ENCODE measurements around the gene TSHZ2.

The TSHZ2 gene

DNA sequence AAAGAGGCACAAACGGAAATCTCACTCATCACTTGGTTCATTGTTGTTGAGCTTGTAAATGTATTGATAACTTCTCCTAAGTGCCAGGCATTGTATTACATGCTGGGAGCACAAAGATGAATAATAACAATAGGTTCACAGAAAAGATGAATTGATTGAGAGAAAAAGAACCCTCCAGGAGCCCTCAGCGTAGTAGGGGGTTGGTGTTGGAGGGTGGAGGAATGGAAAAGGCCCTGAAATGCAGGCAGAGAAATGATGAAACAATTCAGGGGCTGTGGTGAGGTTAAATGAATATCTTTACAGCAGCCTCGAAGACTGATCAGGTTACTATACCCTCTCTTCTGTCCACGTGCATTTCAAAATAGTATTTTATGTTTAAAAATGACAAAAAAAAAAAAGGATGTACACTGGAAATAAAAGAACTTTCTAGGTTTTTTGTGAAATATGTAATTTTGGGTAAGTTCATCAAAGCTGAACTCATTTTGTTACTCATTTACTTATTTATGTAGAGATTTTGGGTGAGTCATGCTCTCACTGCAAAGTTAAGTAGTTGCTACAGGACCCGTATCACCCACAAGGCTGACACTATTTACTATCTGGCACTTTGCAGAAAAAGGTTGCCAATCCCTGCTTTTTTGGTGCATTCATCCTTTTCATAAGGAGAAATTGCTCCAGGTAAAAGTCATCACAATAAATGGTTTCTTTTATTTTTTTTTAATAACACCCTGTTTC lies 344.2 kb downstream of the TSHZ2 start:
- TF ChIP-seq SIN3A (IDR thresholded peaks at IDR 0.05; ENCODE audit: borderline replicate concordance, insufficient read depth, low read length) (no peak), REST (IDR thresholded peaks at IDR 0.05; ENCODE audit: insufficient read depth in 1 of 2, low read depth in 2 of 2, low read length in 2 of 2) (no peak), TAF1 (IDR thresholded peaks at IDR 0.05; ENCODE audit: borderline replicate concordance, insufficient read depth, low read length) (no peak), FOXP2 (optimal IDR thresholded peaks at IDR 0.05; ENCODE audit: borderline replicate concordance, extremely low read depth, extremely low read length, insufficient read depth) (no peak), POLR2AphosphoS5 (IDR thresholded peaks at IDR 0.05; ENCODE audit: low read depth, low read length) (no peak)

GRCh38 chr20:53319200-53319599 lies 347.0 kb downstream of the TSHZ2 start:
- TF ChIP-seq POLR2AphosphoS5 (IDR thresholded peaks at IDR 0.05; ENCODE audit: low read depth, low read length) (no peak), TAF1 (IDR thresholded peaks at IDR 0.05; ENCODE audit: borderline replicate concordance, insufficient read depth, low read length) (no peak), REST (IDR thresholded peaks at IDR 0.05; ENCODE audit: insufficient read depth in 1 of 2, low read depth in 2 of 2, low read length in 2 of 2) (no peak), SIN3A (IDR thresholded peaks at IDR 0.05; ENCODE audit: borderline replicate concordance, insufficient read depth, low read length) (no peak), FOXP2 (optimal IDR thresholded peaks at IDR 0.05; ENCODE audit: borderline replicate concordance, extremely low read depth, extremely low read length, insufficient read depth) (no peak)

DNA sequence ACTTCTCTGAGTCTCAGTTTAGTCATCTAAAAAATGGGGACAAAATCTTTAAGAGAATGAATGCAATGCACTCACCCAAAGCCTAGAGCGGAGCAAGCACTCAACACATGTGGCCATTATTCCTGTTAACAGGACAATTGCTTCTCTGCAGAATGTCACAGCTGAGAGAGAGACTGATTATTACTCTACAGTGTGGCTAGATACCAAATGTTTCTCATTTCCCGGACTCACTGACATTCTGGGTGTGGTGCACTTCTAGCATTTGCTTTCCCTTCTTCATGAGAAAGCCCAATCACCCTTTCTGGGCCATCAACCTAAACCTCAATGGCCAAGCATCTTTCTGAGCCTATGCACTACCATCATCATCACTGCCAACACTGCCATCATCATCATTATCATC lies 347.6 kb downstream of the TSHZ2 start:
- TF ChIP-seq REST (IDR thresholded peaks at IDR 0.05; ENCODE audit: insufficient read depth in 1 of 2, low read depth in 2 of 2, low read length in 2 of 2): no peak

DNA sequence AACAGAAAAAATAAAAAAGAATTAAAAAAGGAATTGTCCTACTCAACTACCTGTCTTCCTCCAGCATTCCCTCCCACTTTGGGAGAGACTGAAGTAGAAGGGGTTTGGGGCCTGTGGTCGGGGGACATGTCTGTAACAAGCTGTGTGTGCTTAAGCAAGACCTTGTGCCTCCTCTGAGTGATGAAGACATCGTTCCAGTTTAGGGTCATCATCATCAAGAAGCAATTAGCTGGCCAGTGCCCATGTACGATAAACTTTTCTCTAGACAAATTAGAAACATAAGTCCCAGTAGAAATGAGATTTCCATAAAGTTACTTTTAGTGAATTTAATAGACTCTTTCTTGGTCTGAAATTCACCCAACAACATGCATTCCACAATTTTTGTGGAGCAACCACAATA lies 348.5 kb downstream of the TSHZ2 start:
- TF ChIP-seq REST (IDR thresholded peaks at IDR 0.05; ENCODE audit: insufficient read depth in 1 of 2, low read depth in 2 of 2, low read length in 2 of 2) (no peak), TAF1 (IDR thresholded peaks at IDR 0.05; ENCODE audit: borderline replicate concordance, insufficient read depth, low read length) (no peak), POLR2AphosphoS5 (IDR thresholded peaks at IDR 0.05; ENCODE audit: low read depth, low read length) (no peak), SIN3A (IDR thresholded peaks at IDR 0.05; ENCODE audit: borderline replicate concordance, insufficient read depth, low read length) (no peak), FOXP2 (optimal IDR thresholded peaks at IDR 0.05; ENCODE audit: borderline replicate concordance, extremely low read depth, extremely low read length, insufficient read depth) (no peak)

GRCh38 chr20:53321596-53321995 lies 349.4 kb downstream of the TSHZ2 start:
- TF ChIP-seq SIN3A (IDR thresholded peaks at IDR 0.05; ENCODE audit: borderline replicate concordance, insufficient read depth, low read length) (no peak), POLR2AphosphoS5 (IDR thresholded peaks at IDR 0.05; ENCODE audit: low read depth, low read length) (no peak), FOXP2 (optimal IDR thresholded peaks at IDR 0.05; ENCODE audit: borderline replicate concordance, extremely low read depth, extremely low read length, insufficient read depth) (no peak), TAF1 (IDR thresholded peaks at IDR 0.05; ENCODE audit: borderline replicate concordance, insufficient read depth, low read length) (no peak), REST (IDR thresholded peaks at IDR 0.05; ENCODE audit: insufficient read depth in 1 of 2, low read depth in 2 of 2, low read length in 2 of 2) (no peak)

Data from PFSK-1 (cell line).